Mesenchymal stem cell (in vitro differentiated cells and primary cell): ENCODE results near the gene TEX30.
A peak's percentile ranks its signal among the peaks of the same experiment; 100 is the strongest.

Experiments used
- DNase-seq: peaks from one replicate; pipeline ENCODE4 v3.0.0-alpha.2; 2013
- H2AFZ ChIP-seq: one replicate; pipeline ENCODE4 v1.6.1; 2013; ENCODE audit warnings: low read depth, mild to moderate bottlenecking, control low read depth, inconsistent platforms, low read length, moderate library complexity
- H2AK5ac ChIP-seq: 2 replicates; pipeline ENCODE4 v1.6.1; 2013; ENCODE audit warnings: low read length, moderate library complexity, mild to moderate bottlenecking, inconsistent platforms; ENCODE audit not compliant: severe bottlenecking
- H2BK120ac ChIP-seq: one replicate; pipeline ENCODE4 v1.6.1; 2013; ENCODE audit warnings: low read depth, mild to moderate bottlenecking, inconsistent platforms, low read length, moderate library complexity
- H2BK12ac ChIP-seq, 2 experiments: one replicate each; pipeline ENCODE4 v1.6.1; 2013; ENCODE audit warnings: inconsistent platforms in 2 of 2, low read length in 2 of 2, mild to moderate bottlenecking in 2 of 2, moderate library complexity in 2 of 2, control low read depth in 1 of 2
- H2BK15ac ChIP-seq: one replicate; pipeline ENCODE4 v1.6.1; 2013; ENCODE audit warnings: mild to moderate bottlenecking, low read depth, inconsistent platforms; ENCODE audit not compliant: poor library complexity, severe bottlenecking
- H2BK5ac ChIP-seq: 2 replicates; pipeline ENCODE4 v1.6.1; 2013; ENCODE audit warnings: low read depth, mild to moderate bottlenecking, low read length, control low read depth, inconsistent platforms; ENCODE audit not compliant: poor library complexity, severe bottlenecking
- H3K14ac ChIP-seq, 2 experiments: one replicate each; pipeline ENCODE4 v1.6.1; 2013; ENCODE audit warnings: inconsistent platforms in 2 of 2, low read length in 2 of 2, control low read depth in 1 of 2, mild to moderate bottlenecking in 1 of 2, moderate library complexity in 1 of 2
- H3K18ac ChIP-seq, 2 experiments: one replicate each; pipeline ENCODE4 v1.6.1; 2013; ENCODE audit warnings: inconsistent platforms in 2 of 2, low read length in 2 of 2, control low read depth in 1 of 2, low read depth in 1 of 2, mild to moderate bottlenecking in 1 of 2
- H3K23ac ChIP-seq, 2 experiments: one replicate each; pipeline ENCODE4 v1.6.1; 2013; ENCODE audit warnings: inconsistent platforms in 2 of 2, low read length in 2 of 2, mild to moderate bottlenecking in 2 of 2, moderate library complexity in 2 of 2, control low read depth in 1 of 2
- H3K27ac ChIP-seq: 2 replicates; pipeline ENCODE4 v1.5.1; 2013; ENCODE audit warnings: mild to moderate bottlenecking, moderate library complexity, low read length, control low read depth, inconsistent platforms; ENCODE audit not compliant: poor library complexity, severe bottlenecking
- H3K27me3 ChIP-seq, 2 experiments: 2 replicates each; pipeline versions ENCODE4 v1.6.1 to v1.7.0; 2013; ENCODE audit warnings: low read length in 2 of 2, mild to moderate bottlenecking in 2 of 2, moderate library complexity in 2 of 2, control low read depth in 1 of 2, inconsistent platforms in 1 of 2; ENCODE audit not compliant: control insufficient read depth in 1 of 2, insufficient read depth in 1 of 2
- H3K36me3 ChIP-seq, 2 experiments: 2 replicates each; pipeline versions ENCODE4 v1.6.1 to v1.7.0; 2013; ENCODE audit warnings: low read length in 2 of 2, control low read depth in 1 of 2, inconsistent platforms in 1 of 2, low read depth in 1 of 2, mild to moderate bottlenecking in 1 of 2; ENCODE audit not compliant: insufficient read depth in 2 of 2, control insufficient read depth in 1 of 2
- H3K4ac ChIP-seq, 2 experiments: one replicate each; pipeline ENCODE4 v1.6.1; 2013; ENCODE audit warnings: inconsistent platforms in 2 of 2, low read length in 2 of 2, mild to moderate bottlenecking in 2 of 2, moderate library complexity in 2 of 2, control low read depth in 1 of 2, low read depth in 1 of 2
- H3K4me1 ChIP-seq: 2 replicates; pipeline ENCODE4 v1.6.1; 2013; ENCODE audit warnings: low read depth, low read length, control low read depth; ENCODE audit not compliant: control insufficient read depth, insufficient read depth
- H3K4me2 ChIP-seq: 2 replicates; pipeline ENCODE4 v1.6.1; 2013; ENCODE audit warnings: low read length, mild to moderate bottlenecking, inconsistent platforms; ENCODE audit not compliant: poor library complexity, severe bottlenecking
- H3K4me3 ChIP-seq, 2 experiments: 2 replicates each; pipeline versions ENCODE4 v1.5.1 to v1.7.0; 2013; ENCODE audit warnings: low read length in 2 of 2, mild to moderate bottlenecking in 2 of 2, control low read depth in 1 of 2, low read depth in 1 of 2; ENCODE audit not compliant: insufficient read depth in 1 of 2
- H3K79me1 ChIP-seq: replicated peaks from 2 replicates; pipeline ENCODE4 v1.6.1; 2013; ENCODE audit warnings: mild to moderate bottlenecking, control low read depth, low read length, inconsistent platforms; ENCODE audit not compliant: poor library complexity, severe bottlenecking
- H3K9ac ChIP-seq: 2 replicates; pipeline ENCODE4 v1.7.0; 2013; ENCODE audit warnings: mild to moderate bottlenecking, low read length, moderate library complexity
- H3K9me3 ChIP-seq: 2 replicates; pipeline ENCODE4 v1.7.0; 2013; ENCODE audit warnings: mild to moderate bottlenecking, low read length; ENCODE audit not compliant: control insufficient read depth
- H4K8ac ChIP-seq: one replicate; pipeline ENCODE4 v1.6.1; 2013; ENCODE audit warnings: inconsistent platforms, mild to moderate bottlenecking, low read length, moderate library complexity
- H4K91ac ChIP-seq: one replicate; pipeline ENCODE4 v1.6.1; 2013; ENCODE audit warnings: mild to moderate bottlenecking, low read length, inconsistent platforms
- WGBS: methylation state at CpG from one replicate; pipeline ENCODE4 v1.1.7; 2013; ENCODE audit warnings: mixed read lengths; 5-methylcytosine and 5-hydroxymethylcytosine counted together

Gene TEX30

DNA sequence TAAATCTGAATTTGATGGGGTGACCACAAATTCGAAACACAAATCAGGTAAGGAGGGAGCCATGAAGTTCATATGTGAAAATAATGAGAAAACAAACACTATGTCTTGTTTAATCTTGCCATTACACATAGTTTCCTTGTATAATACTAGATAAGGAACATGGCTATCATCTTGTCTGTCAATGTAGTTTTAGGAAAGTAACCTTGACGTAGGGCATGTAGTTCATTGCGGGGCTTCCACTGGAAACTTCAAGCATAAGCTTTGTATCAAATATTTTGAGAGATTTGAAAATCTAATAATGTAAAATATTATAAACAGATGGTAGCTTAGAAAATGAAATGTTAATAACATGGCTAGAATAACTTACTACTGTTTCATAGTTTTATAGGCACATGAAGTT, 34.1 kb upstream of the TEX30 start:
- no peak overlapping the region for H2BK5ac ChIP-seq
- H3K9ac ChIP-seq = no peak overlapping the region
- H3K27me3 ChIP-seq = no peaks in the 10 kb centered on the region
- 100% methylated on average over 2 of the region's 3 CpGs for WGBS
- no peak overlapping the region for H3K27ac ChIP-seq
- H3K4ac ChIP-seq = no peak overlapping the region
- no peak overlapping the region for H3K4me2 ChIP-seq
- H2BK12ac ChIP-seq = no peak overlapping the region
- peaks cover 14 to 53% of the 10 kb centered on the region in 2 experiments for H3K36me3 ChIP-seq
- H2AK5ac ChIP-seq = no peak overlapping the region
- H3K14ac ChIP-seq = no peak overlapping the region
- H2AFZ ChIP-seq = no peak overlapping the region
- H4K8ac ChIP-seq = no peak overlapping the region
- H3K9me3 ChIP-seq = peaks cover 13% of the 10 kb centered on the region
- H4K91ac ChIP-seq = no peak overlapping the region
- H2BK15ac ChIP-seq = no peak overlapping the region
- H3K4me3 ChIP-seq = no peak overlapping the region
- no peak overlapping the region for H3K18ac ChIP-seq
- DNase-seq = no peak
- no peaks in the 10 kb centered on the region for H3K79me1 ChIP-seq
- no peak overlapping the region for H3K23ac ChIP-seq
- peaks cover 4% of the 10 kb centered on the region for H3K4me1 ChIP-seq
- H2BK120ac ChIP-seq = no peak overlapping the region

- Histone ChIP-seq H3K27ac (no peak overlapping the region), H2BK120ac (no peak overlapping the region), H3K9me3 (peaks cover 6% of the 10 kb centered on the region), H2AK5ac (no peak overlapping the region), H3K4me1 (peaks cover 6% of the 10 kb centered on the region), H3K14ac (no peak overlapping the region), H2BK15ac (no peak overlapping the region), H2BK12ac (no peak overlapping the region), H3K18ac (no peak overlapping the region), H2AFZ (no peak overlapping the region), H3K27me3 (no peaks in the 10 kb centered on the region), H3K4me3 (no peak overlapping the region), H4K8ac (no peak overlapping the region), H3K36me3 (peaks cover 12 to 43% of the 10 kb centered on the region in 2 experiments), H3K23ac (no peak overlapping the region), H3K4me2 (no peak overlapping the region), H3K4ac (no peak overlapping the region), H3K79me1 (no peaks in the 10 kb centered on the region), H3K9ac (no peak overlapping the region), H4K91ac (no peak overlapping the region), H2BK5ac (no peak overlapping the region)
- 100% methylated on average over 1 of the region's 3 CpGs for WGBS
- no peak for DNase-seq
These were observed 32.1 kb upstream of the TEX30 start for GRCh38 chr13:102805680-102806079.

DNA sequence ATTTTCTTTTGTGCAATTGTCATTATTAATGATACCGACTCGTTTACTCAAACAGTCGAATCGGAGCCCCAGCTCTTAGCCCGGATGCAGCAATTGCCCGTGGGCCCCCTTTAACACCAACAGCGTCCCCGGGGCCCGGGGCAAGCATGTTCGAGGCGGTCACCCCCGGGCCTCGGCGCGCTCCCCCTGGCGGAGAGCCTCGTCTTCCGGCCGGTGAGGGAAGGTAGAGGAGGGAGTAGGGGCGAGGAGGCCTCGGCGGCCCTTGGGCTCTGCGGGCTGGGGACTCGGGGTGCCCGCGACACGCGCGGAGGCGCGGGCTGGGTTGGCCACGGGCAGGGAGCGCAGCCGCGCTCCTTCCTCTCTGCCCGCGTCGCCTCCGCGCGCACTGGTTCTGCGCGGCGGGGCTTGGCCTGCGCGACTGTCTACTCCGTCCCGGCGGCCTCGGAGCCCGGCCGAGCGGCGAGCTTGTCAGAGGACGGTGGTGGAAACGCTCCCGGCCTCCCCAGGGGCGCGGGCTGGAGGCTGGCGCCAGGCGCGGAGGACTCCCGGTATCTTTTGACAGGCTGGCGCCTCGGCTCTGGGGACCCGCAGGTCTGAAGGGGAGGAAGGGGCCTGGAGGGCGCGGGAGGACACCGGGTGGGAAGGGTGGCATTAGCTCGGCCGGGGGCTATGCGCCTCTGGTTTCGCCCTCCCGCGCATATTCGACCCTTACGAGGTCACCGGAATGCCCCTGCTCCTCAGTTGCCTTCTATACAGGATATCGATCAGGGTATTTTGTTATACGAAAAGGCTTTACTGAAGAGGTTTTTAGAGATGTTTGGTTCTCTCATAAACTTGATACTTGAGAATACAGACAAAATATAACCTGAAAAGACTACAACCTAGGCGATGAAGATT, 26.8 kb upstream of the TEX30 start:
- Histone ChIP-seq H3K9me3 (no peaks in the 10 kb centered on the region), H3K4me3 (peak overlapping the region; percentile 79 to 98), H3K27me3 (no peaks in the 10 kb centered on the region), H3K4me2 (peak overlapping the region; percentile 83), H3K14ac (peak overlapping the region in 1 of 2 experiments; percentile 83), H4K91ac (peak overlapping the region; percentile 90), H3K36me3 (peaks cover 9 to 11% of the 10 kb centered on the region in 2 experiments), H3K79me1 (peaks cover under 1% of the 10 kb centered on the region), H3K4ac (peak overlapping the region; percentile 65 to 74), H3K23ac (peak overlapping the region in 1 of 2 experiments; percentile 73), H3K27ac (peak overlapping the region; percentile 90), H3K9ac (peak overlapping the region; percentile 90), H2BK120ac (peak overlapping the region; percentile 64), H2BK5ac (peak overlapping the region; percentile 98), H4K8ac (peak overlapping the region; percentile 93), H3K18ac (peak overlapping the region; percentile 67 to 92), H2AFZ (peak overlapping the region; percentile 93), H2AK5ac (peak overlapping the region; percentile 49), H2BK12ac (no peak overlapping the region), H2BK15ac (peak overlapping the region; percentile 80), H3K4me1 (peaks cover 11% of the 10 kb centered on the region)
- DNase-seq = peak; percentile 84
- 2% methylated on average over 60 of the region's 81 CpGs for WGBS

GRCh38 chr13:102799426-102800144, 26.0 kb upstream of the TEX30 start:
- peak overlapping the region in 1 of 2 experiments; percentile 34 for H3K23ac ChIP-seq
- peak overlapping the region; percentile 80 for H2AFZ ChIP-seq
- peak overlapping the region in 1 of 2 experiments; percentile 95 for H3K14ac ChIP-seq
- peak overlapping the region; percentile 89 for H2BK15ac ChIP-seq
- H3K9me3 ChIP-seq = no peaks in the 10 kb centered on the region
- peak overlapping the region; percentile 86 to 94 for H3K18ac ChIP-seq
- H2AK5ac ChIP-seq = peak overlapping the region; percentile 44
- H3K27ac ChIP-seq = peak overlapping the region; percentile 86
- peak overlapping the region; percentile 90 for H3K9ac ChIP-seq
- H4K8ac ChIP-seq = peak overlapping the region; percentile 93
- H2BK120ac ChIP-seq = peak overlapping the region; percentile 64
- peaks cover 2% of the 10 kb centered on the region for H3K79me1 ChIP-seq
- peak overlapping the region; percentile 60 to 99 for H3K4ac ChIP-seq
- H3K36me3 ChIP-seq = peaks cover 4 to 13% of the 10 kb centered on the region in 2 experiments
- H2BK5ac ChIP-seq = peak overlapping the region; percentile 90
- DNase-seq = peak; percentile 40
- peak overlapping the region in 1 of 2 experiments; percentile 77 for H2BK12ac ChIP-seq
- H3K4me3 ChIP-seq = peak overlapping the region; percentile 79 to 98
- H3K4me2 ChIP-seq = peak overlapping the region; percentile 83
- 3% methylated on average over 58 of the region's 69 CpGs for WGBS
- peak overlapping the region; percentile 94 for H4K91ac ChIP-seq
- peaks cover 12% of the 10 kb centered on the region for H3K4me1 ChIP-seq
- H3K27me3 ChIP-seq = no peaks in the 10 kb centered on the region
